GM18517 (cell line): Measurements from ENCODE around the gene APOD.

Source experiments
- ATAC-seq: cut with Tn5 transposase; IDR thresholded peaks from one replicate; pipeline ENCODE4 v1.9.1; 2021; ENCODE audit warnings: mild to moderate bottlenecking, moderate library complexity; ENCODE audit not compliant: unreplicated experiment

The APOD gene

GRCh38 chr3:195555110-195555509, 28.6 kb downstream of the APOD start:
- ATAC-seq, result no peak

- ATAC-seq, result no peak
Observed at GRCh38 chr3:195554458-195554857, 29.3 kb downstream of the APOD start.

GRCh38 chr3:195553268-195553667, 30.5 kb downstream of the APOD start:
- no peak for ATAC-seq

- ATAC-seq, result no peak
Observed at GRCh38 chr3:195551381-195551978, 32.3 kb downstream of the APOD start.

GRCh38 chr3:195550723-195551122, 33.0 kb downstream of the APOD start:
- ATAC-seq, result no peak

GRCh38 chr3:195549931-195550519, 33.7 kb downstream of the APOD start:
- ATAC-seq, result no peak

GRCh38 chr3:195548987-195549386, 34.8 kb downstream of the APOD start:
- no peak for ATAC-seq

GRCh38 chr3:195548501-195548900, 35.2 kb downstream of the APOD start:
- no peak for ATAC-seq

- ATAC-seq, result no peak
Observed at GRCh38 chr3:195548006-195548405, 35.7 kb downstream of the APOD start.

- no peak for ATAC-seq
Observed at GRCh38 chr3:195546130-195546560, 37.6 kb downstream of the APOD start.

GRCh38 chr3:195544634-195545033, 39.1 kb downstream of the APOD start:
- no peak for ATAC-seq

- ATAC-seq, result no peak
Observed at GRCh38 chr3:195544230-195544536, 39.6 kb downstream of the APOD start.

GRCh38 chr3:195543500-195544229, 40.1 kb downstream of the APOD start:
- ATAC-seq, result no peak

GRCh38 chr3:195542698-195543499, 40.8 kb downstream of the APOD start, which contains the start of gene PPP1R2:
TSS of gene PPP1R2 (minus strand) at chr3:195543325. CDS start at chr3:195543025, 300 bp downstream.
- ATAC-seq, result peak; percentile 58

- ATAC-seq, result no peak
Observed at GRCh38 chr3:195542316-195542697, 41.4 kb downstream of the APOD start.

- ATAC-seq, result no peak
Observed at GRCh38 chr3:195540511-195540910, 43.2 kb downstream of the APOD start.

GRCh38 chr3:195540027-195540426, 43.7 kb downstream of the APOD start:
- no peak for ATAC-seq

GRCh38 chr3:195539479-195539878, 44.3 kb downstream of the APOD start:
- ATAC-seq, result no peak

GRCh38 chr3:195537995-195538394, 45.7 kb downstream of the APOD start:
- peak; percentile 76 for ATAC-seq

GRCh38 chr3:195535293-195535692, 48.4 kb downstream of the APOD start:
- no peak for ATAC-seq

- ATAC-seq, result no peak
Observed at GRCh38 chr3:195532834-195533233, 50.9 kb downstream of the APOD start.

- ATAC-seq, result no peak
Observed at GRCh38 chr3:195532345-195532744, 51.4 kb downstream of the APOD start.
